SK-N-SH (cell line): Measurements from ENCODE around the gene MICAL1. TPM values are rescaled to one million over a fixed set of nuclear protein-coding genes. Genes with fewer than 3 reads are reported as not detected.

Source experiments
- CTCF ChIA-PET: fragments of 300-600, 350-600 bp; formaldehyde crosslinking; extraction: SDS; loops from one replicate; lab custom pipeline; 2021; lab: Yijun Ruan, JAX
- POLR2A ChIA-PET: fragments of 350-600 bp; sonication (Branson Sonifier 250); formaldehyde crosslinking; extraction: SDS; loops from one replicate; lab custom pipeline; 2020; ENCODE audit warnings: antibody characterized with exemption, inconsistent platforms; lab: Yijun Ruan, JAX
- DNase-seq: peaks from one replicate; pipeline ENCODE4 v3.0.0; 2012
- H2AFZ ChIP-seq: fragments of 200-600 bp; sonication (generic); 2 replicates; pipeline ENCODE4 v1.8.1; 2016; ENCODE audit warnings: antibody characterized with exemption, mild to moderate bottlenecking, low read depth
- H3F3A ChIP-seq: fragments of 200-600 bp; sonication (generic); replicated peaks from 2 replicates; pipeline ENCODE3; 2016; ENCODE audit warnings: antibody characterized with exemption, mild to moderate bottlenecking; ENCODE audit not compliant: insufficient read depth
- H3K27ac ChIP-seq, 2 experiments: fragments of 200-500 bp in 1 of 2; fragments of 200-600 bp in 1 of 2; sonication (Bioruptor generic) in 1 of 2; sonication (generic), shearing (Covaris generic) in 1 of 2; 2 replicates each; pipeline versions ENCODE4 v1.5.1 to v1.6.1; 2014 to 2016; ENCODE audit warnings: low read depth in 2 of 2, inconsistent platforms in 1 of 2, low read length in 1 of 2, mild to moderate bottlenecking in 1 of 2, mixed read lengths in 1 of 2
- H3K27me3 ChIP-seq: fragments of 200-600 bp; sonication (generic), shearing (Covaris generic); 2 replicates; pipeline ENCODE4 v1.6.1; 2016; ENCODE audit warnings: mixed run types; ENCODE audit not compliant: insufficient read depth
- H3K36me3 ChIP-seq, 2 experiments: fragments of 200-500 bp in 1 of 2; fragments of 200-600 bp in 1 of 2; sonication (Bioruptor generic) in 1 of 2; sonication (generic) in 1 of 2; replicated peaks in 1 of 2; 2 replicates each; pipeline versions ENCODE3 to v1.5.1; 2014 to 2016; ENCODE audit warnings: low read length in 1 of 2, mild to moderate bottlenecking in 1 of 2; ENCODE audit not compliant: insufficient read depth in 2 of 2, control insufficient read depth in 1 of 2
- H3K4me1 ChIP-seq, 2 experiments: fragments of 200-500 bp in 1 of 2; fragments of 200-600 bp in 1 of 2; sonication (Bioruptor generic) in 1 of 2; sonication (generic), shearing (Covaris generic) in 1 of 2; 2 replicates each; pipeline versions ENCODE4 v1.5.1 to v1.6.1; 2014 to 2016; ENCODE audit warnings: low read depth in 1 of 2, low read length in 1 of 2, mixed run types in 1 of 2; ENCODE audit not compliant: insufficient read depth in 2 of 2, control insufficient read depth in 1 of 2
- H3K4me2 ChIP-seq: fragments of 200-600 bp; sonication (generic), shearing (Covaris generic); 2 replicates; pipeline ENCODE4 v1.6.1; 2017; ENCODE audit warnings: mixed run types
- H3K4me3 ChIP-seq, 2 experiments: fragments of 200-500 bp in 1 of 2; fragments of 200-600 bp in 1 of 2; sonication (Bioruptor generic) in 1 of 2; sonication (generic), shearing (Covaris generic) in 1 of 2; 2 replicates each; pipeline versions ENCODE4 v1.5.1 to v1.8.1; 2014 to 2016; ENCODE audit warnings: low read depth in 2 of 2, inconsistent platforms in 1 of 2, low read length in 1 of 2, mild to moderate bottlenecking in 1 of 2, mixed read lengths in 1 of 2, moderate library complexity in 1 of 2
- H3K79me2 ChIP-seq: fragments of 200-600 bp; sonication (generic); 2 replicates; pipeline ENCODE4 v1.8.1; 2017; ENCODE audit warnings: mild to moderate bottlenecking; ENCODE audit not compliant: insufficient read depth
- H3K9ac ChIP-seq: fragments of 200-600 bp; sonication (generic); 2 replicates; pipeline ENCODE4 v1.6.1; 2017; ENCODE audit warnings: mixed run types
- H3K9me2 ChIP-seq: fragments of 200-600 bp; sonication (generic); 2 replicates; pipeline ENCODE4 v1.6.1; 2017; ENCODE audit warnings: mixed run types
- H3K9me3 ChIP-seq: fragments of 200-600 bp; sonication (generic); 2 replicates; pipeline ENCODE4 v1.6.1; 2017; ENCODE audit warnings: mixed run types, mild to moderate bottlenecking, moderate library complexity
- H4K20me1 ChIP-seq: fragments of 200-600 bp; sonication (generic); 2 replicates; pipeline ENCODE4 v1.6.1; 2017; ENCODE audit warnings: mild to moderate bottlenecking, mixed run types; ENCODE audit not compliant: insufficient read depth
- CHD2 ChIP-seq: fragments of 150-350 bp; IDR thresholded peaks from 2 replicates; pipeline ENCODE4 v1.6.1; 2018; ENCODE audit warnings: low read length; ENCODE audit not compliant: partially characterized antibody
- ELF1 ChIP-seq: IDR thresholded peaks from 2 replicates; pipeline ENCODE4 v1.4.0; 2012
- EP300 ChIP-seq, 2 experiments: IDR thresholded peaks; 2 replicates each; pipeline versions ENCODE4 v1.4.0 to v1.6.1; 2012; ENCODE audit warnings: borderline replicate concordance in 1 of 2, low read depth in 1 of 2, low read length in 1 of 2
- FOXJ3 ChIP-seq: sonication (generic); formaldehyde crosslinking; IDR thresholded peaks from 2 replicates; pipeline ENCODE4 v1.5.1; 2020; ENCODE audit warnings: mild to moderate bottlenecking, missing genetic modification reagents
- FOXM1 ChIP-seq: IDR thresholded peaks from 2 replicates; pipeline ENCODE4 v1.4.0; 2012; ENCODE audit warnings: low read depth, mild to moderate bottlenecking
- GABPA ChIP-seq: IDR thresholded peaks from 2 replicates; pipeline ENCODE4 v1.4.0; 2012; ENCODE audit warnings: low read depth, mild to moderate bottlenecking
- NFIC ChIP-seq: IDR thresholded peaks from 2 replicates; pipeline ENCODE4 v1.4.0; 2012; ENCODE audit warnings: borderline replicate concordance
- NRF1 ChIP-seq: IDR thresholded peaks from 2 replicates; pipeline ENCODE4 v1.6.1; 2012; ENCODE audit warnings: low read depth, mild to moderate bottlenecking, low read length
- RFX5 ChIP-seq: IDR thresholded peaks from 2 replicates; pipeline ENCODE4 v1.6.1; 2012; ENCODE audit warnings: mild to moderate bottlenecking, improper control_type of control experiment, low read length
- SIN3A ChIP-seq: IDR thresholded peaks from 2 replicates; pipeline ENCODE4 v1.6.1; 2012; ENCODE audit warnings: low read depth, mild to moderate bottlenecking, low read length, moderate library complexity, borderline replicate concordance
- SMC3 ChIP-seq: IDR thresholded peaks from 2 replicates; pipeline ENCODE4 v1.6.1; 2012; ENCODE audit warnings: low read depth, low read length, improper control_type of control experiment
- TAF1 ChIP-seq: IDR thresholded peaks from 2 replicates; pipeline ENCODE4 v1.6.1; 2012; ENCODE audit warnings: low read depth, mild to moderate bottlenecking, low read length, moderate library complexity, borderline replicate concordance
- TCF12 ChIP-seq: IDR thresholded peaks from 2 replicates; pipeline ENCODE4 v1.4.0; 2012
- WGBS: methylation state at CpG from one replicate; pipeline ENCODE4 v1.1.6; 2017; ENCODE audit warnings: low lambda C conversion rate; 5-methylcytosine and 5-hydroxymethylcytosine counted together
- polyA plus RNA-seq, 3 experiments: library from polyadenylated mRNA; depleted of rRNA; stranded (reverse); fragments of >200 nt; gene quantifications; 2 replicates each; pipeline ENCODE4 v1.2.3, GENCODE V29; 2012
- TF ChIP-seq, protein P1 (sequence below): IDR thresholded peaks from 2 replicates; pipeline ENCODE4 v1.4.0; 2012; ENCODE audit warnings: low read depth, borderline replicate concordance
- TF ChIP-seq, protein P2 (sequence below): fragments of 150-350 bp; IDR thresholded peaks from 2 replicates; pipeline ENCODE4 v1.6.1; 2016; ENCODE audit warnings: mild to moderate bottlenecking, low read depth, low read length

MICAL1 gene
- polyA plus RNA-seq, 1 of the 3 experiments (the other 2 are of a cell fraction), result 45.6 TPM

DNA sequence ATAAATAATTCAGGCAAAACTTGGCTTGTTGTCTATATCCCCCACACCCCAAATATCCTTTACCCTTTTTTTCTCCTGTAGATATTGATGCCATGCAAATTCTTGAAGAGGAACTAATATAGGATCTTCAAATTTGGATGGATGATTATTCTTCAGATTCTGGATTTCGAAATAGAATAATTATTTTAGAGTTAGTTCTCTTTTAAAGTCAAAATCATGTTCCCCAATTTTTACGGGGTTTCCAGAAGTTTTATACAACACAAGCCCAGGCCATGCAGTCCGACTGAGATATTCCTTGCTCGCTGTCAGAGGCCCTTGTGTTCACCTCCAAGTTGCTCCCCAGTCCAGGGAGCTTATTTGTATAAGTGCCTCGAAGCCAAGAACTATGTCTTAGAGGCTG, 19.5 kb downstream of the MICAL1 start (continued):
- TF ChIP-seq, protein P1, sequence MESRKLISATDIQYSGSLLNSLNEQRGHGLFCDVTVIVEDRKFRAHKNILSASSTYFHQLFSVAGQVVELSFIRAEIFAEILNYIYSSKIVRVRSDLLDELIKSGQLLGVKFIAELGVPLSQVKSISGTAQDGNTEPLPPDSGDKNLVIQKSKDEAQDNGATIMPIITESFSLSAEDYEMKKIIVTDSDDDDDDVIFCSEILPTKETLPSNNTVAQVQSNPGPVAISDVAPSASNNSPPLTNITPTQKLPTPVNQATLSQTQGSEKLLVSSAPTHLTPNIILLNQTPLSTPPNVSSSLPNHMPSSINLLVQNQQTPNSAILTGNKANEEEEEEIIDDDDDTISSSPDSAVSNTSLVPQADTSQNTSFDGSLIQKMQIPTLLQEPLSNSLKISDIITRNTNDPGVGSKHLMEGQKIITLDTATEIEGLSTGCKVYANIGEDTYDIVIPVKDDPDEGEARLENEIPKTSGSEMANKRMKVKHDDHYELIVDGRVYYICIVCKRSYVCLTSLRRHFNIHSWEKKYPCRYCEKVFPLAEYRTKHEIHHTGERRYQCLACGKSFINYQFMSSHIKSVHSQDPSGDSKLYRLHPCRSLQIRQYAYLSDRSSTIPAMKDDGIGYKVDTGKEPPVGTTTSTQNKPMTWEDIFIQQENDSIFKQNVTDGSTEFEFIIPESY, result no peak
- TF ChIP-seq EP300 (IDR thresholded peaks at IDR 0.05; ENCODE audit: borderline replicate concordance in 1 of 2, low read depth in 1 of 2, low read length in 1 of 2) (no peak), TAF1 (no peak)

DNA sequence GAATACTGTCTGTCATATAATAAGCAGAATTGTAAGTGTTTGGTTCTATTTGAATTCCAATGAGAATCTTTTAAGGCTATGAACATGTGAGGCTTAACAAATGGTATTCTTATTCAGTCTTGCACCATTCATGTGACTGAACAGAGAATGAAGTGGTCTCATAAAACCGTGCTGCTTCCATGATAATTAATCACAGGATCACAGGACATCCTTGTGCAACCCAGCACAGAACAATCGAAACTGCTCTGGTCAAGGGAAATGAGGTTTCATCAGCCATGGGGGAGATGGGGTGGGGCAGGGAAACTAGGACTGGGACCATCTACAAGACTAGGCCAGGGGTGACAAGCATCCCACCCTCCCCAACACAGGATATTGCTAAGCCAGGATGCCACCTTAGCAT, 21.1 kb downstream of the MICAL1 start:
- WGBS, result 75% methylated on average over 2 of the region's 2 CpGs
- no peak for DNase-seq
- Histone ChIP-seq H3K4me1 (peaks cover 0 to 2% of the 10 kb centered on the region in 2 experiments; a peak in 1 of 4 replicates), H3K79me2 (no peaks in the 10 kb centered on the region), H3F3A (peaks cover 4% of the 10 kb centered on the region), H4K20me1 (no peaks in the 10 kb centered on the region), H3K27ac (no peak overlapping the region), H3K9me3 (no peaks in the 10 kb centered on the region), H3K36me3 (no peaks in the 10 kb centered on the region), H3K27me3 (no peaks in the 10 kb centered on the region), H3K9me2 (no peaks in the 10 kb centered on the region), H3K4me2 (no peak overlapping the region), H3K4me3 (no peak overlapping the region), H3K9ac (no peak overlapping the region), H2AFZ (no peak overlapping the region)
- POLR2A ChIA-PET, result no interaction called here
- CTCF ChIA-PET, result no interaction called here
- TF ChIP-seq TCF12, result no peak
- TF ChIP-seq TAF1, result no peak

DNA sequence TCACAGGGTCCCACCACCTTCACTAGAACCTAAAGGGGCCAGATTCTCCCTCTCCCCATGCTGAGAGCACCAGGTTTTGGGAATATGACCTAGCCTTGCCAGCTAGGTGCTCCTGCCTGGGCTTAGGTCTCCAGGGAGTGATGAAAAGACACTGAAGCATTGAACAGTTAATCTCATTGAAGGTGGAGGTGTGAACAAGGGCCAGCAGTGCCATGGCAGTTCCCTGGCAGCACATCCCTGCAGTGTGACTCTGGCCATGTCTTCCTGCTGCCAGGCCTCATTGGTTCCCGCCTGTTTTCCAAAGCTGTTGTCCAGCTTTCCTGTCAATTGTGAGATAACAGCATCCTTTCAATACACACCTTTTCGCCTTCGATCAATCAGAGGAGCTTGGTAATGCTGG, 26.1 kb downstream of the MICAL1 start:
- H3K4me3 ChIP-seq, result no peak overlapping the region
- no peak for TF ChIP-seq FOXM1
- TF ChIP-seq NRF1, result no peak
- TF ChIP-seq CHD2, result no peak
- TF ChIP-seq RFX5, result no peak
- TF ChIP-seq SMC3, result no peak
- TF ChIP-seq, protein P2, sequence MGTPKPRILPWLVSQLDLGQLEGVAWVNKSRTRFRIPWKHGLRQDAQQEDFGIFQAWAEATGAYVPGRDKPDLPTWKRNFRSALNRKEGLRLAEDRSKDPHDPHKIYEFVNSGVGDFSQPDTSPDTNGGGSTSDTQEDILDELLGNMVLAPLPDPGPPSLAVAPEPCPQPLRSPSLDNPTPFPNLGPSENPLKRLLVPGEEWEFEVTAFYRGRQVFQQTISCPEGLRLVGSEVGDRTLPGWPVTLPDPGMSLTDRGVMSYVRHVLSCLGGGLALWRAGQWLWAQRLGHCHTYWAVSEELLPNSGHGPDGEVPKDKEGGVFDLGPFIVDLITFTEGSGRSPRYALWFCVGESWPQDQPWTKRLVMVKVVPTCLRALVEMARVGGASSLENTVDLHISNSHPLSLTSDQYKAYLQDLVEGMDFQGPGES, result no peak
- TF ChIP-seq GABPA, result no peak
- TF ChIP-seq EP300 (IDR thresholded peaks at IDR 0.05; ENCODE audit: borderline replicate concordance in 1 of 2, low read depth in 1 of 2, low read length in 1 of 2), result no peak
- TF ChIP-seq ELF1, result no peak
- TF ChIP-seq FOXJ3 (CRISPR knock-in tag), result no peak
- no peak for TF ChIP-seq NFIC
- TF ChIP-seq SIN3A, result no peak
- TF ChIP-seq, all 33 proteins: peak for 0
- H3K36me3 ChIP-seq, result no peaks in the 10 kb centered on the region
- no peak overlapping the region for H3K9ac ChIP-seq
- no peaks in the 10 kb centered on the region for H3F3A ChIP-seq
- H2AFZ ChIP-seq, result no peak overlapping the region
- H3K4me2 ChIP-seq, result no peak overlapping the region
- CTCF ChIA-PET, result interaction anchor here (1.0 to 2.9 kb wide), 3 partner anchors 9 to 46 kb away, joined by 3 to 10 read pairs (median 5); partner anchors contain the start of genes CD164, PPIL6 and SMPD2
- no peak for DNase-seq
- WGBS, result 92% methylated on average over 3 of the region's 3 CpGs
- H3K4me1 ChIP-seq, result peaks cover 0 to 3% of the 10 kb centered on the region in 2 experiments; a peak in 1 of 4 replicates
- H3K79me2 ChIP-seq, result no peaks in the 10 kb centered on the region
- H3K27ac ChIP-seq, result no peak overlapping the region
- H3K27me3 ChIP-seq, result no peaks in the 10 kb centered on the region
- H3K9me2 ChIP-seq, result no peaks in the 10 kb centered on the region
- POLR2A ChIA-PET, result no interaction called here
- H3K9me3 ChIP-seq, result no peaks in the 10 kb centered on the region
- H4K20me1 ChIP-seq, result no peaks in the 10 kb centered on the region
